ENCODE data around the gene CCL4. TPM values are rescaled to one million over a fixed set of nuclear protein-coding genes. Genes with fewer than 3 reads are reported as not detected.

CCL4 gene
- total RNA-seq, 4 donors from 2014 or later, result 1.1 to 1.5 TPM; not detected in 2

DNA sequence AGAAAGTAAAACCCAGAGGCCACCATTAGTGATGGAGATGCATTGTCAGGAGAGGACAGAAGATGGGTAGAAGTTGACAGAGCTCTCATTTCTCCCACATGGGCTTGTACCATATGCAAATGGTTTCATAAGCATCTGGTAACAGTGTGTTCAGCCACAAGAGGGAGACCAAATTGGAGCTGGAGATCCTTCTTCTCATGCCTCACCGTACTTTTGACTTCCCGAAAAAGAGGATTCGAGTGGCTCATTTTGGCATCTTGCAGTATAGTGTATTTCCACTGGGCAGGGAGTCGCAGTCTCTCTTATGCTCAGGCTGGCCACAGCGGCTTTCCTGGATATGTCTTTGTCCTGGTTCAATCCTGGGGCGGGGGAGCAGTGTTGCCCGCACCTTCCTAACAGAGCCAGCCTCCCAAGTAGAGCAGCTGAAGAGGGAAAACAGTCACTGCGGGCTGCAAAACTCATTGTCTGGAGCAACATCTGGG is 49.1 kb downstream of the CCL4 start:
- H3K4me3 ChIP-seq, result no peak overlapping the region
- H3K27ac ChIP-seq, result no peak overlapping the region
- no peaks in the 10 kb centered on the region for H3K27me3 ChIP-seq
- H3K36me3 ChIP-seq, result no peaks in the 10 kb centered on the region
- H3K9me3 ChIP-seq, result no peaks in the 10 kb centered on the region
- H3K4me1 ChIP-seq, result peaks cover 0 to 6% (median 0%) of the 10 kb centered on the region in 4 donors
- DNase-seq, result no peak
- no peak for TF ChIP-seq POLR2A (IDR thresholded peaks at IDR 0.05)
- TF ChIP-seq, protein P1, sequence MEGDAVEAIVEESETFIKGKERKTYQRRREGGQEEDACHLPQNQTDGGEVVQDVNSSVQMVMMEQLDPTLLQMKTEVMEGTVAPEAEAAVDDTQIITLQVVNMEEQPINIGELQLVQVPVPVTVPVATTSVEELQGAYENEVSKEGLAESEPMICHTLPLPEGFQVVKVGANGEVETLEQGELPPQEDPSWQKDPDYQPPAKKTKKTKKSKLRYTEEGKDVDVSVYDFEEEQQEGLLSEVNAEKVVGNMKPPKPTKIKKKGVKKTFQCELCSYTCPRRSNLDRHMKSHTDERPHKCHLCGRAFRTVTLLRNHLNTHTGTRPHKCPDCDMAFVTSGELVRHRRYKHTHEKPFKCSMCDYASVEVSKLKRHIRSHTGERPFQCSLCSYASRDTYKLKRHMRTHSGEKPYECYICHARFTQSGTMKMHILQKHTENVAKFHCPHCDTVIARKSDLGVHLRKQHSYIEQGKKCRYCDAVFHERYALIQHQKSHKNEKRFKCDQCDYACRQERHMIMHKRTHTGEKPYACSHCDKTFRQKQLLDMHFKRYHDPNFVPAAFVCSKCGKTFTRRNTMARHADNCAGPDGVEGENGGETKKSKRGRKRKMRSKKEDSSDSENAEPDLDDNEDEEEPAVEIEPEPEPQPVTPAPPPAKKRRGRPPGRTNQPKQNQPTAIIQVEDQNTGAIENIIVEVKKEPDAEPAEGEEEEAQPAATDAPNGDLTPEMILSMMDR (IDR thresholded peaks at IDR 0.05), result no peak

DNA sequence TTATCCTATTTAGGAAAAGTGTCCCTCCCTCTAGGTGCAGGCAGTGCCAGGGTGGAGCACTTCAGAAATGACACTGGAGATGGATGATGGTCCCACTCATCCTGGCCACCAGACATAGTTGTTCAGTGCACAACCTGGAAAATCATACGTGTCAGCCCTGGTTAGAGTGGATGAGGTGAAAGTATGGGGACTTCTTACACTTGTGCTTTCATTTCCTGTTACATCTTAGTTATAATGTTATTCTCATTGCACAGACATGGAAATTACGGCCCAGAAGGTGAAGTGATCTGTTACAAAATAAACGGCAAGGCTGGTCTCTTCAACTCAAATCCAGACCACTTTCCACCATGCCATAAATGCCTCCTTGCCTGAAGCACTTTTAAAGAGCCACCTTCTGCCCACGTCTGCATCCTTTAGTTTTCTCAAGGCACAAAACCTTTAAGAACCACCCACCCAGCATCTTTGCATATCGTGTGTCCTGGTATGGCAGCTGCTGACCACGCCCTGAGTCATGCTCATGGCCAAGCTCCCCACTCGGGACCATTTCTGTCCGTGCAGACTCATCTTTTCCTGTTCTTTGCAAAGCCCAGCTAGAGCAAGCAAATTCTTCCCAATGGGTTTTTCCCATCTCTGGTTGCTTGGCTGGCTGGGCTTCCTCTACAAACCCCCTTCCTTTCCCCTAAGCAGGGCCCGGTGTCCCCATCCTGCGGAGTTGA is 50.4 kb downstream of the CCL4 start:
- peaks cover 0 to 1% (median 0%) of the 10 kb centered on the region in 4 donors for H3K4me1 ChIP-seq
- no peaks in the 10 kb centered on the region for H3K9me3 ChIP-seq
- H3K27me3 ChIP-seq, result no peaks in the 10 kb centered on the region
- H3K27ac ChIP-seq, result no peak overlapping the region
- no peaks in the 10 kb centered on the region for H3K36me3 ChIP-seq
- TF ChIP-seq, protein P1 (IDR thresholded peaks at IDR 0.05), result no peak
- no peak for TF ChIP-seq POLR2A (IDR thresholded peaks at IDR 0.05)
- H3K4me3 ChIP-seq, result no peak overlapping the region
- no peak for DNase-seq

Small RNA genes lying within 50 kb of the gene (small RNA-seq; reads per million reads assigned to genes)
- 0 reads per million in 2 donors for gene RN7SL301P

Other genes starting within 250 kb of the CCL4 start
- gene HEATR9, start 234.9 kb upstream of the CCL4 start, total RNA-seq, result not detected
- 10 to 100 TPM in 1 of 4 donors, 1 to 10 TPM in 3; 5.8 to 13.8 (median 9.2) TPM for gene CCL5, start 223.5 kb upstream of the CCL4 start, total RNA-seq
- gene RDM1, start 173.1 kb upstream of the CCL4 start, total RNA-seq, result 1 to 10 TPM in 1 of 4 donors, under 1 TPM in 1, not detected in 2; 0.88 to 1.9 TPM
- not detected for gene LYZL6, start 160.1 kb upstream of the CCL4 start, total RNA-seq
- 1 to 10 TPM in 1 of 4 donors, under 1 TPM in 1, not detected in 2; 0.54 to 1.1 TPM for gene CCL16, start 122.3 kb upstream of the CCL4 start, total RNA-seq
- 1 to 10 TPM; 6.3 to 8.3 (median 6.7) TPM for gene CCL14, start 117.1 kb upstream of the CCL4 start, total RNA-seq
- gene CCL15, start 102.3 kb upstream of the CCL4 start, total RNA-seq, result 10 to 100 TPM in 3 of 4 donors, 1 to 10 TPM in 1; 4.1 to 63.9 (median 27.0) TPM
- 1 to 10 TPM in 1 of 4 donors, not detected in 3; 3.6 TPM for gene CCL23, start 85.9 kb upstream of the CCL4 start, total RNA-seq
- 1 to 10 TPM in 2 of 4 donors, not detected in 2; 3.3 to 3.9 TPM for gene CCL18, start 39.6 kb upstream of the CCL4 start, total RNA-seq
- gene CCL3, start 13.7 kb upstream of the CCL4 start, total RNA-seq, result 1 to 10 TPM in 1 of 4 donors, under 1 TPM in 1, not detected in 2; 0.80 to 5.8 TPM
- 10 to 100 TPM in 2 of 4 donors, 1 to 10 TPM in 2; 3.4 to 69.3 (median 11.7) TPM for gene TBC1D3B, start 72.8 kb downstream of the CCL4 start, total RNA-seq
- 1 to 10 TPM in 1 of 4 donors, not detected in 3; 3.3 TPM for gene CCL3L1, start 92.9 kb downstream of the CCL4 start, total RNA-seq
- 10 to 100 TPM in 1 of 4 donors, 1 to 10 TPM in 1, not detected in 2; 1.3 to 24.8 TPM for gene CCL4L2, start 107.2 kb downstream of the CCL4 start, total RNA-seq
- under 1 TPM in 2 of 4 donors, not detected in 2; 0.70 to 0.80 TPM for gene TBC1D3I, start 160.7 kb downstream of the CCL4 start, total RNA-seq
- 1 to 10 TPM in 1 of 4 donors, not detected in 3; 8.4 TPM for gene TBC1D3G, start 220.1 kb downstream of the CCL4 start, total RNA-seq